HEK293 (cell line): Measurements from ENCODE around the gene EGR1.

ENCODE experiments used
- GLIS2 ChIP-seq: fragments of 450-650 bp; formaldehyde crosslinking; IDR thresholded peaks from 2 replicates; pipeline ENCODE4 v1.5.1; 2016; ENCODE audit warnings: missing biosample characterization, missing genetic modification characterization
- HOXD13 ChIP-seq: sonication (generic); formaldehyde crosslinking; IDR thresholded peaks from 2 replicates; pipeline ENCODE4 v1.8.0; 2022; ENCODE audit warnings: missing genetic modification reagents, borderline replicate concordance
- IKZF3 ChIP-seq: fragments of 450-650 bp; IDR thresholded peaks from 2 replicates; pipeline ENCODE4 v1.5.0; 2018; ENCODE audit warnings: missing biosample characterization, mild to moderate bottlenecking, missing genetic modification characterization, moderate library complexity
- REPIN1 ChIP-seq: fragments of 450-650 bp; formaldehyde crosslinking; IDR thresholded peaks from 2 replicates; pipeline ENCODE4 v1.5.1; 2017; ENCODE audit warnings: missing biosample characterization, missing genetic modification characterization, low read depth
- SALL2 ChIP-seq: fragments of 450-650 bp; formaldehyde crosslinking; IDR thresholded peaks from 2 replicates; pipeline ENCODE4 v1.5.0; 2017; ENCODE audit warnings: missing biosample characterization, mild to moderate bottlenecking, missing genetic modification characterization, borderline replicate concordance
- SETDB1 ChIP-seq: IDR thresholded peaks from one replicate; pipeline ENCODE4 v1.6.1; 2017; ENCODE audit warnings: mild to moderate bottlenecking, low read length, moderate library complexity, mixed read lengths; ENCODE audit not compliant: insufficient read length
- ZBTB17 ChIP-seq: fragments of 450-650 bp; formaldehyde crosslinking; IDR thresholded peaks from 2 replicates; pipeline ENCODE4 v1.5.1; 2016; ENCODE audit warnings: missing biosample characterization, missing genetic modification characterization
- ZBTB8A ChIP-seq: fragments of 450-650 bp; formaldehyde crosslinking; IDR thresholded peaks from 2 replicates; pipeline ENCODE4 v1.5.1; 2016; ENCODE audit warnings: missing biosample characterization, missing genetic modification characterization
- ZFP37 ChIP-seq: fragments of 450-650 bp; formaldehyde crosslinking; IDR thresholded peaks from 2 replicates; pipeline ENCODE4 v1.5.1; 2016; ENCODE audit warnings: missing biosample characterization, missing genetic modification characterization
- ZNF114 ChIP-seq: fragments of 450-650 bp; formaldehyde crosslinking; IDR thresholded peaks from 2 replicates; pipeline ENCODE4 v1.5.0; 2017; ENCODE audit warnings: missing biosample characterization, missing genetic modification characterization
- ZNF2 ChIP-seq: fragments of 450-650 bp; formaldehyde crosslinking; IDR thresholded peaks from 2 replicates; pipeline ENCODE4 v1.5.1; 2016; ENCODE audit warnings: missing biosample characterization, missing genetic modification characterization
- ZNF221 ChIP-seq: fragments of 450-650 bp; formaldehyde crosslinking; IDR thresholded peaks from 2 replicates; pipeline ENCODE4 v1.5.1; 2017; ENCODE audit warnings: missing biosample characterization, missing genetic modification characterization, borderline replicate concordance
- ZNF24 ChIP-seq: fragments of 450-650 bp; formaldehyde crosslinking; IDR thresholded peaks from 2 replicates; pipeline ENCODE4 v1.5.1; 2016; ENCODE audit warnings: missing biosample characterization, missing genetic modification characterization
- ZNF248 ChIP-seq: fragments of 450-650 bp; formaldehyde crosslinking; IDR thresholded peaks from 2 replicates; pipeline ENCODE4 v1.5.1; 2017; ENCODE audit warnings: missing biosample characterization, missing genetic modification characterization
- ZNF394 ChIP-seq: fragments of 450-650 bp; formaldehyde crosslinking; IDR thresholded peaks from 2 replicates; pipeline ENCODE4 v1.5.1; 2016; ENCODE audit warnings: missing biosample characterization, missing genetic modification characterization, mild to moderate bottlenecking, moderate library complexity, borderline replicate concordance
- ZNF501 ChIP-seq: fragments of 450-650 bp; formaldehyde crosslinking; IDR thresholded peaks from 2 replicates; pipeline ENCODE4 v1.5.1; 2016; ENCODE audit warnings: missing biosample characterization, missing genetic modification characterization
- ZNF521 ChIP-seq: fragments of 450-650 bp; formaldehyde crosslinking; IDR thresholded peaks from 2 replicates; pipeline ENCODE4 v1.5.1; 2017; ENCODE audit warnings: missing biosample characterization, mild to moderate bottlenecking, missing genetic modification characterization
- ZNF548 ChIP-seq: fragments of 450-650 bp; formaldehyde crosslinking; IDR thresholded peaks from 2 replicates; pipeline ENCODE4 v1.5.1; 2016; ENCODE audit warnings: missing biosample characterization, missing genetic modification characterization
- ZNF549 ChIP-seq: fragments of 450-650 bp; IDR thresholded peaks from 2 replicates; pipeline ENCODE4 v1.5.1; 2018; ENCODE audit warnings: missing biosample characterization, missing genetic modification characterization, mild to moderate bottlenecking, inconsistent platforms, moderate library complexity
- ZNF654 ChIP-seq: fragments of 450-650 bp; formaldehyde crosslinking; IDR thresholded peaks from 2 replicates; pipeline ENCODE4 v1.5.1; 2016; ENCODE audit warnings: low read depth, missing biosample characterization, missing genetic modification characterization
- ZNF791 ChIP-seq: fragments of 450-650 bp; formaldehyde crosslinking; IDR thresholded peaks from 2 replicates; pipeline ENCODE4 v1.5.1; 2016; ENCODE audit warnings: missing biosample characterization, missing genetic modification characterization
- ZSCAN30 ChIP-seq: fragments of 450-650 bp; IDR thresholded peaks from 2 replicates; pipeline ENCODE4 v1.5.1; 2018; ENCODE audit warnings: missing biosample characterization, mild to moderate bottlenecking, missing genetic modification characterization, moderate library complexity
- TF ChIP-seq, protein P1 (sequence below): fragments of 450-650 bp; formaldehyde crosslinking; IDR thresholded peaks from 2 replicates; pipeline ENCODE4 v1.5.1; 2017; ENCODE audit warnings: missing biosample characterization, mild to moderate bottlenecking, missing genetic modification characterization, moderate library complexity
- TF ChIP-seq, protein P2 (sequence below): fragments of 450-650 bp; formaldehyde crosslinking; IDR thresholded peaks from 2 replicates; pipeline ENCODE4 v1.5.1; 2016; ENCODE audit warnings: missing biosample characterization, missing genetic modification characterization
- TF ChIP-seq, protein P3 (sequence below): fragments of 450-650 bp; formaldehyde crosslinking; IDR thresholded peaks from 2 replicates; pipeline ENCODE4 v1.5.1; 2016; ENCODE audit warnings: missing biosample characterization, missing genetic modification characterization
- TF ChIP-seq, protein P4 (sequence below): fragments of 450-650 bp; formaldehyde crosslinking; IDR thresholded peaks from 2 replicates; pipeline ENCODE4 v1.5.1; 2016; ENCODE audit warnings: missing biosample characterization, missing genetic modification characterization
- TF ChIP-seq, protein P5 (sequence below): fragments of 450-650 bp; formaldehyde crosslinking; IDR thresholded peaks from 2 replicates; pipeline ENCODE4 v1.5.1; 2016; ENCODE audit warnings: missing biosample characterization, missing genetic modification characterization
- TF ChIP-seq, protein P6 (sequence below): fragments of 450-650 bp; formaldehyde crosslinking; IDR thresholded peaks from 2 replicates; pipeline ENCODE4 v1.5.1; 2016; ENCODE audit warnings: missing biosample characterization, missing genetic modification characterization
- TF ChIP-seq, protein P7 (sequence below): fragments of 450-650 bp; formaldehyde crosslinking; IDR thresholded peaks from 2 replicates; pipeline ENCODE4; 2016; ENCODE audit warnings: missing biosample characterization, missing genetic modification characterization

Gene EGR1

DNA sequence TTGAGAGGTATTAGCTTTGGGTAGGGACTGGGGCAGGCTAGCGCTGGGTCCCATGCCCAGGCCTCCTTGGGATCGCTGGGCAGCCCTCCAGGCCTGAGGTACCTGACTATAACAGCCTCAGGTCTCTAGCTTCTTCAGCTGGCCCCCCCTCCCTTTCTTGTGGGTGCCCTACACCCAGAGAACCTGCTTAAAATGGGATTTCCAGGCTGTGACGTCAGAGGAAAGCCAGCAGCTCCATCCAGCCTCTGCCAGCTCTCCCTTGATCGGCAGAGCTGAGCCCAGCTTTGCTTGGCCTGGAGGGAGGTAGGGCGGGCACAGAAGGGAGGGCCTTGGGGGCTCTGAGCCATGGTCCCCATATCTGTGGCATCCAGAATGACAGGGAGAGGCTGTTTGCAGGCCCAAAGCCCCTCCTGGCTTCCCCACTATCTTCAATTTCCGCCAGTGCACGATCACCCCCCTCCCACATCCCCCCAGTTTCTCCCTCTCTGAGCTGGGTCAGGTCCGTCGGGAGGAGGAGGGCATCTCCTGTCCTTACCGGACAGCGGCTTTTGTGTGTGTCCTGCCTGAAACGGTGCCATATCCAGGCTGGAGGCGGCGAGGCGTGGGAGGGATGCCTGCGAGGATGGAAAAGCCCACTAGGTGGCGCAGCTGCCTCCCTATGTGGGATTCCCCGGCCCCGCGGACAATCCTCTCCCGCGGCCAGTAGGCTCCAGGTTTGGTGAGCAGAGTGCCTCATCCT lies 15.6 kb upstream of the EGR1 start (continued):
- TF ChIP-seq, protein P1, sequence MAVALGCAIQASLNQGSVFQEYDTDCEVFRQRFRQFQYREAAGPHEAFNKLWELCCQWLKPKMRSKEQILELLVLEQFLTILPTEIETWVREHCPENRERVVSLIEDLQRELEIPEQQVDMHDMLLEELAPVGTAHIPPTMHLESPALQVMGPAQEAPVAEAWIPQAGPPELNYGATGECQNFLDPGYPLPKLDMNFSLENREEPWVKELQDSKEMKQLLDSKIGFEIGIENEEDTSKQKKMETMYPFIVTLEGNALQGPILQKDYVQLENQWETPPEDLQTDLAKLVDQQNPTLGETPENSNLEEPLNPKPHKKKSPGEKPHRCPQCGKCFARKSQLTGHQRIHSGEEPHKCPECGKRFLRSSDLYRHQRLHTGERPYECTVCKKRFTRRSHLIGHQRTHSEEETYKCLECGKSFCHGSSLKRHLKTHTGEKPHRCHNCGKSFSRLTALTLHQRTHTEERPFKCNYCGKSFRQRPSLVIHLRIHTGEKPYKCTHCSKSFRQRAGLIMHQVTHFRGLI (tag by site-specific recombination) = no peak; the same call in 1 of the 2 replicates
- TF ChIP-seq SETDB1 = no peak
- TF ChIP-seq, protein P2, sequence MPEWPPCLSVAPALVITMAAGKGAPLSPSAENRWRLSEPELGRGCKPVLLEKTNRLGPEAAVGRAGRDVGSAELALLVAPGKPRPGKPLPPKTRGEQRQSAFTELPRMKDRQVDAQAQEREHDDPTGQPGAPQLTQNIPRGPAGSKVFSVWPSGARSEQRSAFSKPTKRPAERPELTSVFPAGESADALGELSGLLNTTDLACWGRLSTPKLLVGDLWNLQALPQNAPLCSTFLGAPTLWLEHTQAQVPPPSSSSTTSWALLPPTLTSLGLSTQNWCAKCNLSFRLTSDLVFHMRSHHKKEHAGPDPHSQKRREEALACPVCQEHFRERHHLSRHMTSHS (tag by site-specific recombination) = no peak
- TF ChIP-seq ZNF394 (tag by site-specific recombination) = no peak; the same call in 1 of the 2 replicates
- TF ChIP-seq ZNF549 (tag by site-specific recombination) = no peak
- TF ChIP-seq REPIN1 = no peak
- no peak for TF ChIP-seq HOXD13 (CRISPR knock-in tag)
- TF ChIP-seq ZNF501 = 0 out of 2 replicates have a peak, but pooled peaks have one; percentile 43
- no peak for TF ChIP-seq SALL2
- peak; percentile 27; the same call in 1 of the 2 replicates for TF ChIP-seq ZBTB8A (tag by site-specific recombination)
- TF ChIP-seq, protein P3, sequence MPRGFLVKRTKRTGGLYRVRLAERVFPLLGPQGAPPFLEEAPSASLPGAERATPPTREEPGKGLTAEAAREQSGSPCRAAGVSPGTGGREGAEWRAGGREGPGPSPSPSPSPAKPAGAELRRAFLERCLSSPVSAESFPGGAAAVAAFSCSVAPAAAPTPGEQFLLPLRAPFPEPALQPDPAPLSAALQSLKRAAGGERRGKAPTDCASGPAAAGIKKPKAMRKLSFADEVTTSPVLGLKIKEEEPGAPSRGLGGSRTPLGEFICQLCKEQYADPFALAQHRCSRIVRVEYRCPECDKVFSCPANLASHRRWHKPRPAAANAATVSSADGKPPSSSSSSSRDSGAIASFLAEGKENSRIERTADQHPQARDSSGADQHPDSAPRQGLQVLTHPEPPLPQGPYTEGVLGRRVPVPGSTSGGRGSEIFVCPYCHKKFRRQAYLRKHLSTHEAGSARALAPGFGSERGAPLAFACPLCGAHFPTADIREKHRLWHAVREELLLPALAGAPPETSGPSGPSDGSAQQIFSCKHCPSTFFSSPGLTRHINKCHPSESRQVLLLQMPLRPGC = no peak
- TF ChIP-seq, protein P4, sequence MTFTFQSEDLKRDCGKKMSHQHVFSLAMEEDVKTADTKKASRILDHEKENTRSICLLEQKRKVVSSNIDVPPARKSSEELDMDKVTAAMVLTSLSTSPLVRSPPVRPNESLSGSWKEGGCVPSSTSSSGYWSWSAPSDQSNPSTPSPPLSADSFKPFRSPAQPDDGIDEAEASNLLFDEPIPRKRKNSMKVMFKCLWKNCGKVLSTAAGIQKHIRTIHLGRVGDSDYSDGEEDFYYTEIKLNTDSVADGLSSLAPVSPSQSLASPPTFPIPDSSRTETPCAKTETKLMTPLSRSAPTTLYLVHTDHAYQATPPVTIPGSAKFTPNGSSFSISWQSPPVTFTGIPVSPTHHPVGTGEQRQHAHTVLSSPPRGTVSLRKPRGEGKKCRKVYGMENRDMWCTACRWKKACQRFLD = no peak
- peak; percentile 79 for TF ChIP-seq IKZF3 (tag by site-specific recombination)
- TF ChIP-seq, protein P5, sequence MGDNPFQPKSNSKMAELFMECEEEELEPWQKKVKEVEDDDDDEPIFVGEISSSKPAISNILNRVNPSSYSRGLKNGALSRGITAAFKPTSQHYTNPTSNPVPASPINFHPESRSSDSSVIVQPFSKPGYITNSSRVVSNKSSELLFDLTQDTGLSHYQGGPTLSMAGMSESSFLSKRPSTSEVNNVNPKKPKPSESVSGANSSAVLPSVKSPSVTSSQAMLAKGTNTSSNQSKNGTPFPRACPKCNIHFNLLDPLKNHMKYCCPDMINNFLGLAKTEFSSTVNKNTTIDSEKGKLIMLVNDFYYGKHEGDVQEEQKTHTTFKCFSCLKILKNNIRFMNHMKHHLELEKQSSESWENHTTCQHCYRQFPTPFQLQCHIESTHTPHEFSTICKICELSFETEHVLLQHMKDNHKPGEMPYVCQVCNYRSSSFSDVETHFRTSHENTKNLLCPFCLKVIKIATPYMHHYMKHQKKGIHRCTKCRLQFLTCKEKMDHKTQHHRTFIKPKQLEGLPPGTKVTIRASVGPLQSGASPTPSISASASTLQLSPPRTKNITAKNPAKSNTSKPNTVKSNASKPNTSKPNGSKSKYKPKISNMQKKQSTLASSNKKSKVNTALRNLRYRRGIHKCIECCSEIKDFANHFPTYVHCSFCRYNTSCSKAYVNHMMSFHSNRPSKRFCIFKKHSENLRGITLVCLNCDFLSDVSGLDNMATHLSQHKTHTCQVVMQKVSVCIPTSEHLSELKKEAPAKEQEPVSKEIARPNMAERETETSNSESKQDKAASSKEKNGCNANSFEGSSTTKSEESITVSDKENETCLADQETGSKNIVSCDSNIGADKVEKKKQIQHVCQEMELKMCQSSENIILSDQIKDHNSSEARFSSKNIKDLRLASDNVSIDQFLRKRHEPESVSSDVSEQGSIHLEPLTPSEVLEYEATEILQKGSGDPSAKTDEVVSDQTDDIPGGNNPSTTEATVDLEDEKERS (tag by site-specific recombination) = no peak
- TF ChIP-seq ZNF221 (tag by site-specific recombination) = no peak
- TF ChIP-seq ZNF248 (tag by site-specific recombination) = no peak
- TF ChIP-seq ZNF654 = peak; percentile 92
- TF ChIP-seq ZNF548 (tag by site-specific recombination) = no peak
- 0 out of 2 replicates have a peak, but pooled peaks have one; percentile 27 for TF ChIP-seq ZNF24 (tag by site-specific recombination)
- TF ChIP-seq, protein P6, sequence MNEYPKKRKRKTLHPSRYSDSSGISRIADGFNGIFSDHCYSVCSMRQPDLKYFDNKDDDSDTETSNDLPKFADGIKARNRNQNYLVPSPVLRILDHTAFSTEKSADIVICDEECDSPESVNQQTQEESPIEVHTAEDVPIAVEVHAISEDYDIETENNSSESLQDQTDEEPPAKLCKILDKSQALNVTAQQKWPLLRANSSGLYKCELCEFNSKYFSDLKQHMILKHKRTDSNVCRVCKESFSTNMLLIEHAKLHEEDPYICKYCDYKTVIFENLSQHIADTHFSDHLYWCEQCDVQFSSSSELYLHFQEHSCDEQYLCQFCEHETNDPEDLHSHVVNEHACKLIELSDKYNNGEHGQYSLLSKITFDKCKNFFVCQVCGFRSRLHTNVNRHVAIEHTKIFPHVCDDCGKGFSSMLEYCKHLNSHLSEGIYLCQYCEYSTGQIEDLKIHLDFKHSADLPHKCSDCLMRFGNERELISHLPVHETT (tag by site-specific recombination) = 0 out of 2 replicates have a peak, but pooled peaks have one; percentile 43
- TF ChIP-seq ZNF521 (tag by site-specific recombination) = no peak
- TF ChIP-seq ZFP37 (tag by site-specific recombination) = peak; percentile 81; the same call in 1 of the 2 replicates
- peak; percentile 99 for TF ChIP-seq ZNF2 (tag by site-specific recombination)
- TF ChIP-seq ZSCAN30 = peak; percentile 97
- peak; percentile 77 for TF ChIP-seq ZBTB17
- peak; percentile 79; the same call in 1 of the 2 replicates for TF ChIP-seq GLIS2 (tag by site-specific recombination)
- no peak for TF ChIP-seq ZNF791
- no peak for TF ChIP-seq ZNF114 (tag by site-specific recombination)
- TF ChIP-seq, protein P7, sequence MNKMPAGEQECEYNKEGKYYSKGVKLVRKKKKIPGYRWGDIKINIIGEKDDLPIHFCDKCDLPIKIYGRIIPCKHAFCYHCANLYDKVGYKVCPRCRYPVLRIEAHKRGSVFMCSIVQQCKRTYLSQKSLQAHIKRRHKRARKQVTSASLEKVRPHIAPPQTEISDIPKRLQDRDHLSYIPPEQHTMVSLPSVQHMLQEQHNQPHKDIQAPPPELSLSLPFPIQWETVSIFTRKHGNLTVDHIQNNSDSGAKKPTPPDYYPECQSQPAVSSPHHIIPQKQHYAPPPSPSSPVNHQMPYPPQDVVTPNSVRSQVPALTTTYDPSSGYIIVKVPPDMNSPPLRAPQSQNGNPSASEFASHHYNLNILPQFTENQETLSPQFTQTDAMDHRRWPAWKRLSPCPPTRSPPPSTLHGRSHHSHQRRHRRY = no peak
